ENCODE results near the gene LIPA.

DNA sequence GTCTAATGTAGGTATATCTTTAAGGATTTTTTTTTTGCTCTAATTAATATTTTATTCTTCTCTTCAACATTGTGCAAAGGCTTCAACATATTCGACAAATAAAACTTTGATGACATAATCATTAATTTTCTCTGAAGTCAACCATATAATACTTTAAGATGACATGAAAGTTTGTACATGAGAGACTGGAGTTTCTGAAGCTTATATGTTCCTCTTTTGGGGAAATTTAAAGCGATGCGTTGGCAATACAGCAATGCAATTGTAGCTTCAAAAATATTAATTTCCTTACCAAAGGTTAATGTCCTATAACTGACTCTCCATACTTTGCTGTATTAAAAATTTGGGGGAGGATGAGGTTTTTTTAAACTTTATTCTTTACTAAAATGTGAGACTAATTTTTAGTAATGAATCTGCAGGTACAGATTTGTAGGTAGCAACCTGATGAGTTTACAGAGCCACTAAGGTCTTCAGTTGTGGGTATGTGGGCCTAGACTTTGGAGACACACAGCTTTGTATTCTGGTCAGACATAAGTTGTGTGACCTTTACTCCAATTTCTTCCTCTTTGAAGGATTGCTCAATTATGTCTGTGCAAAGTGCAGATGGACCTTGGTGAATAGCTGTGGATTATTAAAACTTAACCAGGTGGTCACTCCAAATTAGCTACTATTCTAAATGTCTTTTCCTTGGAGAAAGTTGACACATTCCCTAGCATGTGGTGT, 18.0 kb upstream of the LIPA start:
- TF ChIP-seq, protein P1, sequence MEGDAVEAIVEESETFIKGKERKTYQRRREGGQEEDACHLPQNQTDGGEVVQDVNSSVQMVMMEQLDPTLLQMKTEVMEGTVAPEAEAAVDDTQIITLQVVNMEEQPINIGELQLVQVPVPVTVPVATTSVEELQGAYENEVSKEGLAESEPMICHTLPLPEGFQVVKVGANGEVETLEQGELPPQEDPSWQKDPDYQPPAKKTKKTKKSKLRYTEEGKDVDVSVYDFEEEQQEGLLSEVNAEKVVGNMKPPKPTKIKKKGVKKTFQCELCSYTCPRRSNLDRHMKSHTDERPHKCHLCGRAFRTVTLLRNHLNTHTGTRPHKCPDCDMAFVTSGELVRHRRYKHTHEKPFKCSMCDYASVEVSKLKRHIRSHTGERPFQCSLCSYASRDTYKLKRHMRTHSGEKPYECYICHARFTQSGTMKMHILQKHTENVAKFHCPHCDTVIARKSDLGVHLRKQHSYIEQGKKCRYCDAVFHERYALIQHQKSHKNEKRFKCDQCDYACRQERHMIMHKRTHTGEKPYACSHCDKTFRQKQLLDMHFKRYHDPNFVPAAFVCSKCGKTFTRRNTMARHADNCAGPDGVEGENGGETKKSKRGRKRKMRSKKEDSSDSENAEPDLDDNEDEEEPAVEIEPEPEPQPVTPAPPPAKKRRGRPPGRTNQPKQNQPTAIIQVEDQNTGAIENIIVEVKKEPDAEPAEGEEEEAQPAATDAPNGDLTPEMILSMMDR (IDR thresholded peaks at IDR 0.05), result no peak
- no peak for TF ChIP-seq POLR2A (IDR thresholded peaks at IDR 0.05)
